WTC11 (cell line): ENCODE data around the gene ERF.

Experiments
- ATF2 ChIP-seq: sonication (generic); formaldehyde crosslinking; IDR thresholded peaks from 2 replicates; pipeline ENCODE4 v1.8.1; 2022; ENCODE audit warnings: low read depth, missing genetic modification reagents, borderline replicate concordance
- NR3C1 ChIP-seq: sonication (generic); formaldehyde crosslinking; conservative IDR thresholded peaks from 2 replicates; pipeline ENCODE4 v1.8.1; 2023; ENCODE audit warnings: low read depth, mild to moderate bottlenecking, missing genetic modification reagents
- ZBTB43 ChIP-seq: sonication (generic); formaldehyde crosslinking; IDR thresholded peaks from 2 replicates; pipeline ENCODE4 v1.8.1; 2023; ENCODE audit warnings: mild to moderate bottlenecking, missing genetic modification reagents
- TF ChIP-seq, protein P1 (sequence below): fragments of 200-600 bp; IDR thresholded peaks from 2 replicates; pipeline ENCODE4 v1.8.0; 2022; ENCODE audit warnings: antibody characterized with exemption

DNA sequence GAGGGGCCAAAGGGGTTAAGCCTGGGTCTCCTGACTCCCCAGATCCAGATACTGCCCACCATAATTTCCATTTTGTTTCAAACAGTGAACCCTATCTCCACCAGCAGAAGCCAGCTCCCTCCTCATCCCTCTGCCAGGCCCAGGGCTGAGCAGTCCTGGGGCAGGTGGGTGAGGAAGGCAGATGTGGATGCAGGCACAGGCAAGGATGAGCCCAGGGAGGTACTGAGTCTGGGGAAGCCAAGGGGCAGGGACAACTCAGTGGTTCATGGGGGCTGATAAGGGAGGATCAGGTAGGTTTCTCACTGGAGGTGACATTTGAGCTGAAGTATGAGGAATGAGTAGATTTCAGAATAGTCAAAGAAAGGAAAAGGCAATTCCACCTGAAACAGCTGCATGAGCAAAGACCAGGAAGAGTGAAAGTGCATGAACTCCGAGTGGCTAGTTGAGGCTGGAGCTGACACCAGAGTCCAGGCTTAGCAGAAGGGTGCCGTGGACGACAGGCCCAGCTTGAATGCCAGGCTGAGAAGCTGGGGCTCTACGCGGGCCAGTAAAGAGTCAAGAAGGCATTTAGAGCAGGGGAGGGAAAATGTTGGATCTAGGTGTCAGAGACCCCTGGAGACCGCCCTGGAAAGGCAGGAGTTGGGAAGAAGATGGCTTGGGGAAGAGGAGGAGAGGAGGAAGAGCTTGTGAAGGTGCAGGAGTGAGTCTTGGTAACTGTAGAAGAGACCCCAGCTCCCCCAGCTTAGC is 24.4 kb upstream of the ERF start:
- TF ChIP-seq ATF2 (CRISPR knock-in tag) (no peak), ZBTB43 (CRISPR knock-in tag) (no peak), NR3C1 (CRISPR knock-in tag) (no peak)
- TF ChIP-seq, protein P1, sequence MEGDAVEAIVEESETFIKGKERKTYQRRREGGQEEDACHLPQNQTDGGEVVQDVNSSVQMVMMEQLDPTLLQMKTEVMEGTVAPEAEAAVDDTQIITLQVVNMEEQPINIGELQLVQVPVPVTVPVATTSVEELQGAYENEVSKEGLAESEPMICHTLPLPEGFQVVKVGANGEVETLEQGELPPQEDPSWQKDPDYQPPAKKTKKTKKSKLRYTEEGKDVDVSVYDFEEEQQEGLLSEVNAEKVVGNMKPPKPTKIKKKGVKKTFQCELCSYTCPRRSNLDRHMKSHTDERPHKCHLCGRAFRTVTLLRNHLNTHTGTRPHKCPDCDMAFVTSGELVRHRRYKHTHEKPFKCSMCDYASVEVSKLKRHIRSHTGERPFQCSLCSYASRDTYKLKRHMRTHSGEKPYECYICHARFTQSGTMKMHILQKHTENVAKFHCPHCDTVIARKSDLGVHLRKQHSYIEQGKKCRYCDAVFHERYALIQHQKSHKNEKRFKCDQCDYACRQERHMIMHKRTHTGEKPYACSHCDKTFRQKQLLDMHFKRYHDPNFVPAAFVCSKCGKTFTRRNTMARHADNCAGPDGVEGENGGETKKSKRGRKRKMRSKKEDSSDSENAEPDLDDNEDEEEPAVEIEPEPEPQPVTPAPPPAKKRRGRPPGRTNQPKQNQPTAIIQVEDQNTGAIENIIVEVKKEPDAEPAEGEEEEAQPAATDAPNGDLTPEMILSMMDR, result no peak
